ENCODE data around the gene ELP1.

DNA sequence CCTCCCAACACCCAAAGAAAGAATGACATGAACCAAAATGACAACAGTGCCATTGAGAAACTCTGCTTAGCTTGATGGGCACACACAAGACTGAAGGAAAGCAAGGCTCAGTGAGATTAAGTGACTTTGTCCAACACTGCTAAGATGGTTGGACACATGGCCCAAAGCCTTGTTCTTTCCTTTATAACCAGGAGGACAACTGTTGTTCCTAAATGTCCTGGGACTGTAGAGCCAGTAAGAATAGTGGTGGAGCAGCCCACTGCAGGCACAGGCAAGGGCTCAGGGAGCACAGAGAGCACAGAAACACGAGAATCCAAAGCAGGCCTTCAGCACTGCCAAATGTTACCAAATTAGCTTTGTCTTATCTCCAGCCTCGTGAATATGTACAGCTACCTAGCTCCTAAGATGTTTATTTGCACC is 67.9 kb downstream of the ELP1 start:
- no peak for TF ChIP-seq SMC3 (IDR thresholded peaks at IDR 0.05; ENCODE audit: low read depth, low read length)
- TF ChIP-seq CHD1 (IDR thresholded peaks at IDR 0.05; ENCODE audit: low read depth, low read length): no peak
- no peak for TF ChIP-seq RCOR1 (IDR thresholded peaks at IDR 0.05; ENCODE audit: insufficient replicate concordance, low read length)
- TF ChIP-seq CTCF (conservative IDR thresholded peaks at IDR 0.05; ENCODE audit: low read depth, low read length): no peak
